Breast epithelium (tissue), 4 donors: ENCODE data around the gene SEC14L1. TPM values are rescaled to one million over a fixed set of nuclear protein-coding genes. Genes with fewer than 3 reads are reported as not detected.

Experiments used
- DNase-seq, 2 donors: peaks; one replicate each; pipeline ENCODE4 v3.0.0-alpha.2; 2019; ENCODE audit warnings: low spot score in 2 of 2
- H3K27ac ChIP-seq, 2 donors: fragments of 200-600 bp; sonication (generic) in 1 of 2; one replicate each; pipeline ENCODE4 v1.5.1; 2016 to 2019; ENCODE audit warnings: mild to moderate bottlenecking in 1 of 2
- H3K27me3 ChIP-seq, 2 donors: fragments of 200-600 bp; sonication (generic) in 1 of 2; one replicate each; pipeline versions ENCODE4 v1.5.1 to v1.6.0; 2017 to 2019; ENCODE audit warnings: control low read depth in 1 of 2, mild to moderate bottlenecking in 1 of 2
- H3K36me3 ChIP-seq: fragments of 200-600 bp; one replicate; pipeline ENCODE4 v1.5.1; 2019
- H3K4me1 ChIP-seq, 2 donors: fragments of 200-600 bp; sonication (generic); one replicate each; pipeline ENCODE4 v1.5.1; 2016 to 2019; ENCODE audit warnings: control low read depth in 1 of 2
- H3K4me3 ChIP-seq, 3 donors: fragments of 200-600 bp; sonication (generic); 1 replicate in 2 of 3; 2 replicates in 1 of 3; pipeline ENCODE4 v1.5.1; 2016 to 2019; ENCODE audit warnings: mild to moderate bottlenecking in 3 of 3, moderate library complexity in 2 of 3
- H3K9me3 ChIP-seq, 2 donors: fragments of 200-600 bp; sonication (generic) in 1 of 2; one replicate each; pipeline ENCODE4 v1.5.1; 2016 to 2019; ENCODE audit warnings: control low read depth in 1 of 2
- POLR2A ChIP-seq: fragments of 450-650 bp; IDR thresholded peaks from one replicate; pipeline ENCODE4 v1.6.1; 2016; ENCODE audit warnings: antibody characterized with exemption, mild to moderate bottlenecking, moderate library complexity
- POLR2AphosphoS5 ChIP-seq, 3 donors: sonication (generic); formaldehyde crosslinking; IDR thresholded peaks; one replicate each; pipeline ENCODE4 v1.6.1; 2017; ENCODE audit warnings: antibody characterized with exemption in 3 of 3
- intact Hi-C: fragments of 100-400 bp; cut with DNase I; formaldehyde crosslinking; loops from one replicate; pipeline ENCODE4 v1.15.1; 2023; ENCODE audit warnings: low total_unique reads
- total RNA-seq, 3 donors: library from RNA; depleted of rRNA; stranded (reverse); fragments of >200 nt; gene quantifications; one replicate each; pipeline ENCODE4 v1.1.0, GENCODE V29; 2016
- TF ChIP-seq, protein P1 (sequence below), 3 donors: fragments of 450-650 bp; IDR thresholded peaks; one replicate each; pipeline ENCODE4 v1.5.1; 2016 to 2017; ENCODE audit warnings: antibody characterized with exemption in 3 of 3, mild to moderate bottlenecking in 3 of 3, moderate library complexity in 3 of 3

The SEC14L1 gene
- total RNA-seq, 3 donors from 2014 or later = 52.2 to 106 (median 59.6) TPM

- no peaks in the 10 kb centered on the region for H3K4me1 ChIP-seq
These were observed 70.3 kb downstream of the SEC14L1 start for GRCh38 chr17:77210946-77211541.

GRCh38 chr17:77211681-77212080 lies 70.9 kb downstream of the SEC14L1 start:
- no peaks in the 10 kb centered on the region for H3K9me3 ChIP-seq
- H3K4me3 ChIP-seq = no peak overlapping the region
- intact Hi-C loops = no loop called here
- DNase-seq = no peak
- H3K27ac ChIP-seq = no peak overlapping the region
- H3K27me3 ChIP-seq = no peaks in the 10 kb centered on the region
- TF ChIP-seq, protein P1, sequence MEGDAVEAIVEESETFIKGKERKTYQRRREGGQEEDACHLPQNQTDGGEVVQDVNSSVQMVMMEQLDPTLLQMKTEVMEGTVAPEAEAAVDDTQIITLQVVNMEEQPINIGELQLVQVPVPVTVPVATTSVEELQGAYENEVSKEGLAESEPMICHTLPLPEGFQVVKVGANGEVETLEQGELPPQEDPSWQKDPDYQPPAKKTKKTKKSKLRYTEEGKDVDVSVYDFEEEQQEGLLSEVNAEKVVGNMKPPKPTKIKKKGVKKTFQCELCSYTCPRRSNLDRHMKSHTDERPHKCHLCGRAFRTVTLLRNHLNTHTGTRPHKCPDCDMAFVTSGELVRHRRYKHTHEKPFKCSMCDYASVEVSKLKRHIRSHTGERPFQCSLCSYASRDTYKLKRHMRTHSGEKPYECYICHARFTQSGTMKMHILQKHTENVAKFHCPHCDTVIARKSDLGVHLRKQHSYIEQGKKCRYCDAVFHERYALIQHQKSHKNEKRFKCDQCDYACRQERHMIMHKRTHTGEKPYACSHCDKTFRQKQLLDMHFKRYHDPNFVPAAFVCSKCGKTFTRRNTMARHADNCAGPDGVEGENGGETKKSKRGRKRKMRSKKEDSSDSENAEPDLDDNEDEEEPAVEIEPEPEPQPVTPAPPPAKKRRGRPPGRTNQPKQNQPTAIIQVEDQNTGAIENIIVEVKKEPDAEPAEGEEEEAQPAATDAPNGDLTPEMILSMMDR (IDR thresholded peaks at IDR 0.05) = no peak
- TF ChIP-seq POLR2AphosphoS5 (IDR thresholded peaks at IDR 0.05) = no peak
- TF ChIP-seq POLR2A = no peak
- peaks cover 16% of the 10 kb centered on the region for H3K36me3 ChIP-seq
- H3K4me1 ChIP-seq = no peaks in the 10 kb centered on the region

More at GRCh38 chr17:77210946-77211541, 70.3 kb downstream of the SEC14L1 start:
- DNase-seq = no peak
- peaks cover 16% of the 10 kb centered on the region for H3K36me3 ChIP-seq
- no peaks in the 10 kb centered on the region for H3K9me3 ChIP-seq
- H3K27ac ChIP-seq = no peak overlapping the region
- intact Hi-C loops = no loop called here
- TF ChIP-seq, protein P1 (IDR thresholded peaks at IDR 0.05) = no peak
- TF ChIP-seq POLR2AphosphoS5 (IDR thresholded peaks at IDR 0.05) (no peak), POLR2A (no peak)
- no peak overlapping the region for H3K4me3 ChIP-seq
- no peaks in the 10 kb centered on the region for H3K27me3 ChIP-seq

GRCh38 chr17:77212081-77212832 lies 71.5 kb downstream of the SEC14L1 start:
- Histone ChIP-seq H3K4me3 (no peak overlapping the region), H3K4me1 (no peaks in the 10 kb centered on the region), H3K27ac (no peak overlapping the region), H3K36me3 (peaks cover 16% of the 10 kb centered on the region), H3K9me3 (no peaks in the 10 kb centered on the region), H3K27me3 (no peaks in the 10 kb centered on the region)
- no peak for TF ChIP-seq POLR2A
- no peak for TF ChIP-seq POLR2AphosphoS5 (IDR thresholded peaks at IDR 0.05)
- TF ChIP-seq, protein P1 (IDR thresholded peaks at IDR 0.05) = no peak
- intact Hi-C loops = no loop called here
- no peak for DNase-seq

DNA sequence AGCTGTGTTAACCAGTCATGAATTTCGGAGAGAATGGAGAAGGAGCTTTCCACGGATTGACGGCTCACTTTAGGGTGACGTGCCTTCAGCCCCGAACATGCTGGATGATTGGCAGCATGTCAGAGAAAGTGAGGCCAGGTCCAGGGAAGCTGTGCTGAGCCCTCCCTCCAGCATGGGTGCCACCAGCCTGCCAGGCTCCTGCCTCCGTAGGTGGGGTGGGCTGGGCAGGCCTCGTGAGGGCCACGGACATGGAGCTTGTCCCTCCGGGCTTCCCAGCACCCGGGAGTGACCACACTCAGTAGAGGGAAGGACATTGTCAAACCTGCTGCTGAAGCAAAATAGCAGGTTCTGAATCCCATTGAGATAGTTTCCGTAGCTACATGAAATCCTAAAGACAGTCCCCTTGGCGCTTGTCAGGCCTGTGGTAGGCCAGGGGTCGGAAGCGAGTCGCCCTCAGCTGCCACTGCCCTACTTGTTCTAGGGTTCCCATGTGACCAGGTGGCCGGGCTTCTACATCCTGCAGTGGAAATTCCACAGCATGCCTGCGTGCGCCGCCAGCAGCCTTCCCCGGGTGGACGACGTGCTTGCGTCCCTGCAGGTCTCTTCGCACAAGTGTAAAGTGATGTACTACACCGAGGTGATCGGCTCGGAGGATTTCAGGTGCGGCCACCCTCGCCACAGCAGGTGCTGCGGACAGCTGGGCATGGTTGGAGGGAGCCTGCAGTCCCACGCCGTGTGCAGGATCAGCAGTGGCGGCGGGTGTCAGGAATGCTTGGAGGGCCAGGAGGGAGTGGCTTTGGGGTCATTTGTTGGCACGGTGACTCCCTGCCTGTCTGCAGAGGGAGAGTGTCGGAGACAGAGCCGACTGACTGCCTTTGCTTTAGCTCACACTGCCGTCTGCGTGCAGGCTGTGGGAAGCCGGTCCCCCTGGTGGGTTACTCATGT lies 72.3 kb downstream of the SEC14L1 start:
- no peaks in the 10 kb centered on the region for H3K27me3 ChIP-seq
- H3K4me1 ChIP-seq = no peaks in the 10 kb centered on the region
- intact Hi-C loops = no loop called here
- TF ChIP-seq POLR2AphosphoS5 (IDR thresholded peaks at IDR 0.05) (no peak), POLR2A (no peak)
- TF ChIP-seq, protein P1 (IDR thresholded peaks at IDR 0.05) = no peak
- H3K27ac ChIP-seq = peak overlapping the region in 1 of 2 donors; percentile 21
- no peaks in the 10 kb centered on the region for H3K9me3 ChIP-seq
- H3K4me3 ChIP-seq = no peak overlapping the region
- DNase-seq = no peak
- peaks cover 16% of the 10 kb centered on the region for H3K36me3 ChIP-seq
